GM23338 (cell line): Measurements from ENCODE around the gene FAM219A. TPM values are rescaled to one million over a fixed set of nuclear protein-coding genes. Genes with fewer than 3 reads are reported as not detected.

Source experiments
- EZH2phosphoT487 ChIP-seq: fragments of 200-600 bp; sonication (generic); IDR thresholded peaks from one replicate; pipeline ENCODE4 v1.8.1; 2018; ENCODE audit warnings: antibody characterized with exemption; ENCODE audit not compliant: unreplicated experiment
- NANOG ChIP-seq: IDR thresholded peaks from 2 replicates; pipeline ENCODE4 v1.6.1; 2016; ENCODE audit warnings: antibody characterized with exemption, borderline replicate concordance
- REST ChIP-seq: IDR thresholded peaks from one replicate; pipeline ENCODE4 v1.6.1; 2018; ENCODE audit warnings: antibody characterized with exemption; ENCODE audit not compliant: unreplicated experiment
- STAT1 ChIP-seq: IDR thresholded peaks from one replicate; pipeline ENCODE4 v1.6.1; 2016; ENCODE audit warnings: antibody characterized with exemption; ENCODE audit not compliant: unreplicated experiment
- ZNF331 ChIP-seq: fragments of 250-450 bp; sonication (Bioruptor Pico); IDR thresholded peaks from 2 replicates; pipeline ENCODE4 v1.5.0; 2020; ENCODE audit warnings: low read depth, mild to moderate bottlenecking, moderate library complexity
- ZNF462 ChIP-seq: fragments of 250-450 bp; sonication (Bioruptor Pico); IDR thresholded peaks from 2 replicates; pipeline ENCODE4 v1.5.0; 2020; ENCODE audit warnings: mild to moderate bottlenecking, moderate library complexity
- polyA plus RNA-seq: library from polyadenylated mRNA; unstranded; fragments of >200 nt; fragmentation: Nextera tagmentation; extraction: Ambion mirVana; gene quantifications from 2 replicates; pipeline ENCODE4 v1.2.1, GENCODE V29; 2016
- total RNA-seq: library from RNA; depleted of rRNA; stranded (reverse); fragments of >200 nt; shearing (Covaris generic); gene quantifications from 2 replicates; pipeline ENCODE4 v1.2.3, GENCODE V29; 2014
- TF ChIP-seq, protein P1 (sequence below): IDR thresholded peaks from 2 replicates; pipeline ENCODE4 v1.6.1; 2016; ENCODE audit warnings: antibody characterized with exemption

Gene FAM219A
- total and polyA plus RNA-seq, 2 experiments from 2014 or later, result 3.8 to 7.2 TPM

DNA sequence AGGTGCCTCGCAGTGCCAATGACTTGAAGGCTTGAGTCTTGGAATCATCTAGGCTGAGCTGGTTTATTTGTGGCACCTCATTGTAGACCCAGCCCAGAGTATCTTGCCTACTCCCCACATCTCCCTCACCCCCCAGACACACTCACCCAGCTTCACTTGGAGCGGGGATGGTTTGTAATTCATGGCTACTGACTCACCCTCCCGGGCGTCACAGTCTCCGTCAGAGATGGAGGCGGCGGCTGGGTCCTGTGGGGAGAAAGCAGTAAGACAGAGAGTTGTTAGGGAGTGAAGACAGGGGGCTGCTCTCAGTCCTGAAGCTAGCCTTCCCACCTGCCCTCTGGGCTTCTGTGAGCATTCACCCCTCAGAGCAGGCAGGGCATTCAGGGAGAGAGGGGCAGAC, 52.7 kb downstream of the FAM219A start (continued):
- TF ChIP-seq ZNF462 (no peak), STAT1 (no peak), EZH2phosphoT487 (no peak), ZNF331 (no peak), REST (no peak), NANOG (no peak)
- TF ChIP-seq, protein P1, sequence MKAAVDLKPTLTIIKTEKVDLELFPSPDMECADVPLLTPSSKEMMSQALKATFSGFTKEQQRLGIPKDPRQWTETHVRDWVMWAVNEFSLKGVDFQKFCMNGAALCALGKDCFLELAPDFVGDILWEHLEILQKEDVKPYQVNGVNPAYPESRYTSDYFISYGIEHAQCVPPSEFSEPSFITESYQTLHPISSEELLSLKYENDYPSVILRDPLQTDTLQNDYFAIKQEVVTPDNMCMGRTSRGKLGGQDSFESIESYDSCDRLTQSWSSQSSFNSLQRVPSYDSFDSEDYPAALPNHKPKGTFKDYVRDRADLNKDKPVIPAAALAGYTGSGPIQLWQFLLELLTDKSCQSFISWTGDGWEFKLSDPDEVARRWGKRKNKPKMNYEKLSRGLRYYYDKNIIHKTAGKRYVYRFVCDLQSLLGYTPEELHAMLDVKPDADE, result no peak
